Psoas muscle (tissue), 8 donors: ENCODE results near the gene KCTD3. TPM values are rescaled to one million over a fixed set of nuclear protein-coding genes. Genes with fewer than 3 reads are reported as not detected.

Experiments used
- ATAC-seq, 4 donors: fragments of 200-7000 bp; cut with Tn5 transposase; one replicate each; pipeline ENCODE4 v1.9.1; 2020; ENCODE audit warnings: moderate library complexity in 3 of 4, mild to moderate bottlenecking in 2 of 4
- DNase-seq, 2 donors: peaks; one replicate each; pipeline ENCODE4 v3.0.0-alpha.2; 2020
- H3K27ac ChIP-seq: fragments of 200-600 bp; one replicate; pipeline ENCODE4 v1.8.0; 2022
- H3K27me3 ChIP-seq, 3 donors: fragments of 200-600 bp in 1 of 3; one replicate each; pipeline versions ENCODE4 v1.6.1 to v1.8.0; 2013 to 2022; ENCODE audit warnings: low read length in 2 of 3, mild to moderate bottlenecking in 2 of 3, moderate library complexity in 1 of 3; ENCODE audit not compliant: insufficient read depth in 3 of 3
- H3K36me3 ChIP-seq, 2 donors: fragments of 200-600 bp in 1 of 2; one replicate each; pipeline versions ENCODE4 v1.6.1 to v1.8.0; 2013 to 2022; ENCODE audit warnings: low read depth in 1 of 2, mild to moderate bottlenecking in 1 of 2, moderate library complexity in 1 of 2; ENCODE audit not compliant: insufficient read depth in 1 of 2
- H3K4me1 ChIP-seq: fragments of 200-600 bp; one replicate; pipeline ENCODE4 v1.8.0; 2022
- H3K4me3 ChIP-seq: fragments of 200-600 bp; one replicate; pipeline ENCODE4 v1.8.0; 2022; ENCODE audit warnings: mild to moderate bottlenecking
- H3K9me3 ChIP-seq: fragments of 200-600 bp; one replicate; pipeline ENCODE4 v1.8.0; 2022
- WGBS, 3 donors: extraction: QIAGEN DNeasy Blood & Tissue Kit; methylation state at CpG; one replicate each; pipeline versions ENCODE4 v1.1.6 to v1.1.7; 2013; 5-methylcytosine and 5-hydroxymethylcytosine counted together
- intact Hi-C, 2 donors: fragments of 100-400 bp; cut with DNase I; formaldehyde crosslinking; loops; one replicate each; pipeline versions ENCODE4 v1.11.0 to v1.14.2; 2022
- polyA plus RNA-seq, 3 donors: library from polyadenylated mRNA; stranded (reverse); fragments of 200-250 nt; gene quantifications; one replicate each; pipeline ENCODE4 v1.2.3, GENCODE V29; 2013
- total RNA-seq, 4 donors: library from RNA; stranded (reverse); fragmentation: NEBNext Ultra II Directional in 2 of 4; extraction: Animal tissue kit (Norgen Biotek cat#: 25700) in 2 of 4; gene quantifications; one replicate each; pipeline versions ENCODE4 v1.2.1 to v1.2.4, GENCODE V29; 2021 to 2023
- TF ChIP-seq, protein P1 (sequence below): fragments of 200-600 bp; IDR thresholded peaks from one replicate; pipeline ENCODE4 v1.8.0; 2022; ENCODE audit warnings: antibody characterized with exemption
- donor health status: healthy with polysubstance abuse.
- donor health status: DM: no; HTN: no; CAD: no; lungs with moderate emphysema.
- donor health status: Bipolar disorder and iron deficiency.
- donor health status: healthy.
- donor health status: DM: yes; HTN: yes; CAD: no.
- donor health status: DM: no; HTN: no; CAD: no.
- donor health status: DM: no; HTN: no; CAD: no.
- donor health status: DM: yes; HTN: yes; CAD: no.

Gene KCTD3
- total and polyA plus RNA-seq, 7 donors = 6.9 to 20.8 (median 12.8) TPM

GRCh38 chr1:215645861-215646260 lies 78.8 kb downstream of the KCTD3 start:
- DNase-seq (no peak), ATAC-seq (no peak)
- intact Hi-C loops = no loop called here
- H3K27me3 ChIP-seq = no peaks in the 10 kb centered on the region
- TF ChIP-seq, protein P1, sequence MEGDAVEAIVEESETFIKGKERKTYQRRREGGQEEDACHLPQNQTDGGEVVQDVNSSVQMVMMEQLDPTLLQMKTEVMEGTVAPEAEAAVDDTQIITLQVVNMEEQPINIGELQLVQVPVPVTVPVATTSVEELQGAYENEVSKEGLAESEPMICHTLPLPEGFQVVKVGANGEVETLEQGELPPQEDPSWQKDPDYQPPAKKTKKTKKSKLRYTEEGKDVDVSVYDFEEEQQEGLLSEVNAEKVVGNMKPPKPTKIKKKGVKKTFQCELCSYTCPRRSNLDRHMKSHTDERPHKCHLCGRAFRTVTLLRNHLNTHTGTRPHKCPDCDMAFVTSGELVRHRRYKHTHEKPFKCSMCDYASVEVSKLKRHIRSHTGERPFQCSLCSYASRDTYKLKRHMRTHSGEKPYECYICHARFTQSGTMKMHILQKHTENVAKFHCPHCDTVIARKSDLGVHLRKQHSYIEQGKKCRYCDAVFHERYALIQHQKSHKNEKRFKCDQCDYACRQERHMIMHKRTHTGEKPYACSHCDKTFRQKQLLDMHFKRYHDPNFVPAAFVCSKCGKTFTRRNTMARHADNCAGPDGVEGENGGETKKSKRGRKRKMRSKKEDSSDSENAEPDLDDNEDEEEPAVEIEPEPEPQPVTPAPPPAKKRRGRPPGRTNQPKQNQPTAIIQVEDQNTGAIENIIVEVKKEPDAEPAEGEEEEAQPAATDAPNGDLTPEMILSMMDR = no peak
- no peaks in the 10 kb centered on the region for H3K4me1 ChIP-seq
- H3K9me3 ChIP-seq = no peaks in the 10 kb centered on the region
- H3K27ac ChIP-seq = no peak overlapping the region
- 93 to 98% (median 97%) methylated on average over 2 of the region's 2 CpGs for WGBS, 3 donors
- H3K36me3 ChIP-seq = no peaks in the 10 kb centered on the region
- H3K4me3 ChIP-seq = no peak overlapping the region

- TF ChIP-seq, protein P1 = no peak
- WGBS, 3 donors = 71 to 83% (median 76%) methylated on average over 3 of the region's 3 CpGs
- no peaks in the 10 kb centered on the region for H3K27me3 ChIP-seq
- no peaks in the 10 kb centered on the region for H3K9me3 ChIP-seq
- no peaks in the 10 kb centered on the region for H3K36me3 ChIP-seq
- H3K27ac ChIP-seq = no peak overlapping the region
- no peak overlapping the region for H3K4me3 ChIP-seq
- no peak for ATAC-seq
- no peak for DNase-seq
- H3K4me1 ChIP-seq = no peaks in the 10 kb centered on the region
- intact Hi-C loops = no loop called here
Observed at GRCh38 chr1:215647738-215648137, 80.6 kb downstream of the KCTD3 start.

DNA sequence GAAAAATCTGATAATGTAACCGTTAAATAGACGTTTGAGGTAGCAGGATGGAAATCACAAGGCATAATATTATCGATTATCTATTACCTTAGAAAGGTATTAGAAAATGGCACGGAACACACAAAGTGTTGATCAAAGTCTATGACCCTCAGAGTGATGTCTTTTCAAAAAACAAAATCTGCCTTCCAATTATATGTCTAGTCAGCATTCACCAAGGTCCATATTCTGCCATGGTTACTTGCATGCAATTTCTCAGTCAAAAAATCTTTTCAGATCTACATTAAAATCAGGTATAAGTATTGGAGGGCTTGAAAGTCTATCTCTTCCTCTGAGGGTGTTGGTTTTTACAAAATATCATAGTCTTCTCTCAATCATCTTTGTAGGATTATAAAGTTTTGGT lies 81.9 kb downstream of the KCTD3 start:
- Histone ChIP-seq H3K27me3 (no peaks in the 10 kb centered on the region), H3K9me3 (no peaks in the 10 kb centered on the region), H3K27ac (no peak overlapping the region), H3K36me3 (no peaks in the 10 kb centered on the region), H3K4me1 (no peaks in the 10 kb centered on the region), H3K4me3 (no peak overlapping the region)
- DNase-seq = no peak
- WGBS, 3 donors = 91 to 93% (median 92%) methylated on average over 4 of the region's 4 CpGs
- intact Hi-C loops = no loop called here
- TF ChIP-seq, protein P1 = no peak
- ATAC-seq = no peak

DNA sequence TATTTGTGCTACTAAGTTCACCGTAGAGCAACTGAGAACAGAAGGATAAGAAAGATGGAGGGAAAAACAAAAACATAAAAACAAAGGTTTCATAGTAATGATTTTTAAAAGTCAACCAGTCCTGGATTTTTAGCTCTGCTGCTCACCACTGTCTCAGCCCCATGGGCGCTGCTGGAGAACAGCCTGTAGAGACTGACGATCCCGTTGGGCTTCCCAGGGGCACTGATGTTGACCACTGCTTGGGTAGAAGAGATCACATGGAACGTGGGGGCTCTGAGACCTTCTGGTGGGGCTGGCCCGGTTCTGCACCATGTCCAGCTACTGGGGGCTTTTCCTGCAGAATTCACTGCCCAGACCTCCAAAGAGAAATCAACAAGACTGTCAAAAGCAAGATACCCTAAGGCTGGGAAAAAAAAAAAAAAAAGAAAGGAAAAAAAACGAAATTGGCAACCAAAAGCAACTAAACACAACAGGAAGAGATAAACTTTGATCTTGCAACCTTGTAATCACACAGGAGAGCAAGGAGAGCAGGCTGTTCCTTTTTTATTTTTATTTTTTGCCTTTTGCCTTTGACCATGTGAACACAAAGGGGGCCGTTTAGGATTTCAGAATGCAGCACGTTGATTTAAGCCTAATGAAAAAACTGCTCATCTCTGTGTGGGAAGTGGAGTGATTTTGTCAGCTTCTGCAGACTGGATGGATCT lies 83.5 kb downstream of the KCTD3 start:
- no peaks in the 10 kb centered on the region for H3K27me3 ChIP-seq
- no peak for ATAC-seq
- no peak overlapping the region for H3K4me3 ChIP-seq
- TF ChIP-seq, protein P1 = no peak
- H3K4me1 ChIP-seq = no peaks in the 10 kb centered on the region
- 52 to 56% (median 55%) methylated on average over 9 of the region's 9 CpGs for WGBS, 3 donors
- intact Hi-C loops = no loop called here
- DNase-seq = no peak
- no peak overlapping the region for H3K27ac ChIP-seq
- no peaks in the 10 kb centered on the region for H3K9me3 ChIP-seq
- no peaks in the 10 kb centered on the region for H3K36me3 ChIP-seq

- ATAC-seq = no peak
- Histone ChIP-seq H3K36me3 (no peaks in the 10 kb centered on the region), H3K27me3 (no peaks in the 10 kb centered on the region), H3K4me3 (no peak overlapping the region), H3K4me1 (no peaks in the 10 kb centered on the region), H3K27ac (no peak overlapping the region), H3K9me3 (no peaks in the 10 kb centered on the region)
- WGBS, 3 donors = 30 to 38% (median 32%) methylated on average over 3 of the region's 3 CpGs
- DNase-seq = no peak
- intact Hi-C loops = no loop called here
- TF ChIP-seq, protein P1 = no peak
Observed at GRCh38 chr1:215651867-215652266, 84.8 kb downstream of the KCTD3 start.
